GM21737 (cell line): ENCODE data around the gene TXNL4A.
"Not testable (repeated sequence)": the region's sequence is repeated elsewhere in the genome, so short reads cannot be mapped to it uniquely, and the experiment has no call there.

ENCODE experiments used
- ATAC-seq: cut with Tn5 transposase; IDR thresholded peaks from one replicate; pipeline ENCODE4 v1.9.1; 2021; ENCODE audit warnings: mild to moderate bottlenecking, moderate library complexity; ENCODE audit not compliant: unreplicated experiment

Gene TXNL4A

DNA sequence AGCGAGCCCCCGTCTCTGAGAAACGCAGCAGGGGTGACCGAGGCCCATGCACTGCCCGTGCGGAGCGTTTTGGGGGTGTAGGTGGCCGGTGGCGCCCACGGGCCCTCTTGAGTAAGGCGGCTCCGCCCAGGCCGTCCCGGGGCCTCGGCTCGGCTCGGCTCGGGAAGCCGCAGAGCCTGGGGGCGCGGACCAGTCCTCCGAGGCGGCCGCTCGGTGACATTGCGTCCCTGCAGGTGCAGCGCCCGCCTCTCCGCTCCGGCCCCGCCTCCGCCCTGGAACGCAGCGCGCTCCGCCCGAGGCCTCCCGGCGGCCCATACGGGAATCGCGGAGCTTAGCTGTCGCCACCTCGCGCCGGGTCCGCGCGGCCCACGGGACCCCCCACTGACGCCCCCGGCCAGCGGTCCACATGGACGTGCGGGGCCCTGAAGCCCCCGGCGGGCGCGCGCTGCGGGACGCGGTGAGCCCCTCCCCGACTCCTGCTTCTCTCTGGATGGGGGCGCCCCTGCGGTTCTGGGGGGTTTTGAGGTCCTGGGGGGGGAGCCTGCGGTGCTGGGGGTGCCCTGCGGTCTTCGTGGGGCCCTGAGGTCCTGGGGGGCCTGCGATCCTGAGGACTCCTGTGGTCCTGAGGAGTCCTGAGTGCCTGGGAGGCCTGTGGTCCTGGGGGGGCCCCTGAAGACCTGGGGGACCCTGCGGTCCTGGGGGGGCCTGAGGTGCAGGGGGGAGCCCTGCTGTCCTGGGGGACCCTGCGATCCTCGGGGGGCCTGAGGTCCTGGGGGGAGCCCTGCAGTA lies 23.8 kb downstream of the TXNL4A start, which contains the start of gene HSBP1L1:
Gene HSBP1L1, plus strand, starts transcription at position 314 of the 789 bp plus-strand sequence. Its CDS starts 93 bp downstream, at position 407.
- peak; percentile 81 for ATAC-seq

DNA sequence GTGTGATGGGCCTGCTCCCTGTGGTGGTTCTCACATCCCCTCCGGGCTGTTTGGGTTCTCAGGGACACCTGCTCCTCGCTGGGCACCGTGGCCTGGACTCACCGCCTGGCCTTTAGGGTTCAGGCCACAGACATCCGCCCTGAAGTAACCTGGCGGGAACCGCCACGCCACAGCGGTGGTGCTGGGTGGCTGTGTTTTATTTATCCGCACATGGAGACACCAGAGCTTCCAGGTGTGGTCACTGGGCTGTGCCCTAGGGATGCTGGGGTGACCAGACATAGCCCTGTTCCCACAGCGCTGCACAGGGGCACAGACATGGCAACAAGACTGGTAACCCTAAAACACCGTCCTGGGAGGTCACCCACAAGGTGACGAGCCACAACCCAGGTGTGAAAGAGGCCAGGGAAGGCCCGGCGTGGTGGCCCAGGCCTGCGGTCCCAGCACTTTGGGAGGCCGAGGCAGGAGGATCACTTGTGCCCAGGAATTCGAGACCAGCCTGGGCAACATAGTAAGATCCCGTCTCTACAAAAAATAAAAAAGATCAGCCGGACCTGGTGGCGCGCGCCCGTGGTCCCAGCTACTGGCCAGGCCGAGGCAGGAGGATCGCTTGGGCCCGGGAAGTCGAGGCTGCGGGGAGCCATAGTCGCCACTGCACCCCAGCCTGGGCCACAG lies 24.6 kb downstream of the TXNL4A start:
- ATAC-seq: no peak

DNA sequence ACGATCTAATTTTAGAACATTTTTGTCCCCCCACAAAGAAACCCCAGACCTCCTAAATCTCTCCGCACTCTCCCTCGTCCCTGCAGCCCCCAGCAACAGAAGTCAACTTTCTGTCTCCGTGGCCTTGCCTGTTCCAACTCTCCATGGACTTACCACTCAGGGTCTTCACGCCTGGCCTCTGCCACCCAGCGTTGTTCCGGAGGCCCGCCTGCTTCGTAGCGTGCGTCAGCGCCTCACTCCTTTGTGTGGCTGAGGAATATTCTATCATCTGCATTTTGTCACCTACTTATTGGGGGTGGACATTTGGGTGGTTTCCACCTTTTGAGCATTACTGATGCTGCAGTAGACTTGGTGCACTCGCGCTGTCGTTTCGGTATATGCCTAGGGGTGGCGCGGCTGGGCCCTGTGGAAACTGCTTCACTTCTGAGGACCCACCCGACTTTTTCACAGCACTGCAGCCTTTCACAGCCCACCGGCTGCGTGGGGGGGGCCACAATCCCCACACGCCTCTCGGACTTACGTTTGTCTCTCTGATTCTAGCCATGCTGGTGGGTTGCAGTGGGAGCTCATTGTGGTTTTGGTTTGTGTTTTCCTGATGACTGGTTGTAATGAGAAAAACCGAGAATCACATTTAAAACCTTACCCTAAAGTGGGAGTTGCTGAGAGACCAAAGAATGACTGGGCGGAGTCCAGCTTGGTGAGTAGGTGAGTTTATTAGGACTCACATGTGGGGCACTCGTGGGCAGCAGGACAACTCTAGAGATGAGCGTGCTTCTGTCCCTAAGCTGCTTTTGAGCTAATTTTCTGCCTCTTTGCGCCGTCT lies 25.3 kb downstream of the TXNL4A start:
- ATAC-seq: peak; percentile 37

DNA sequence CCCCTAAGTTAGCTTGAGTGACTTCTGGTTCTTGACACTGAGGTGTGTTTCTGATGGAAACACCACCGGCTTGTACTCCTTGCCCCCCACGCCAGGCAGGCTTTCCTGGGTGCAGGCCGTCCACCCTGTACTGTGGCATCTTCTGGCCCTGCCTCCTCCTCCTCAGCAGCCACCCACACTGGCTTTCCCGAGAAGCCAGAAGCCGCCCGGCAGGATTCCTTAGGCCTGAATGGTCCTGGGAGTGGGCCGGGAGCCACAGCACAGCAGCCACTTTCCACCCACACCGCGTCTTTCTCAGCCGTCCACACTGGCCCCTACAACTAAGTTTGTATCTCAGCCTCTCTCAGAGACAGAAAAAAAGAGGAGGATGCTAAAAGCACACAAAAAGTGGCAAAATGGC lies 26.1 kb downstream of the TXNL4A start:
- ATAC-seq: no peak

DNA sequence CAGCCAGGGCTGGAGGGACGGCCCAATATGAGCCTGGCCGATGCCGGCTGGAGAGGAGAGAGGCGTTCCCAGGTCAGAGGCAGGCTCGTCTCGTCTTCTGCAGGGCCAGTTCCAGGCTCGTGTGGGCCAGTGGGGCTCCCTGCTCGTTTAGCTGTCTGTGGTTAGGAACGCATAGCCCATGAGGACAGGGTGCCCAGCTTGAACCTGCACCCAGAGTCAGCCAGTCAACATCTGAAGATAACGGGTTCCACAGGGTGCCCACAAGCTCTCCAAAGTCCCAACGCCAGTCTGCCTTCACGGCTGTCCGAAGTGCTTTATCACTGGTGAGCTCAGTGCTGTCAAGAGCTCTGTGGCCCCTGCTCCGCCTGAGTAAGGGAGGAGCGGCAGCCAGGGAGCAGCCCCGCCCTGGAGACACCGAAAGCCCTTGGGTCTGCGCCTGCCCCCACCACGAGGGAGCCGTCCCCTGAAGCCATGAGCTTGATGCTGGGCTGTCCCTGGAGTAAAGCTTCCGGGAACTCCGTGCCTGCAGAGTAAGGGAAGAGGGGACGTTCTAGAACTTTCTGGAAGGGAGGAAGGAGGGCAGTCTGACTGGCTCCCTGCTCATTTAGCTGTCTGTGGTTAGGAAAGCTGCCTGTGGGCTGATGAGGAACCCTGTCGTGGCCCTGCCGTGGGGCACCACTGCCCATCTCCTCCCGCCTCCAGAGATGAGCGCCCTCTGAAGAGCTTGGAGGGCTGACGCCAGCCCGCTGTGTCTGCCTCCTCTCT lies 26.7 kb downstream of the TXNL4A start:
- ATAC-seq: no peak

DNA sequence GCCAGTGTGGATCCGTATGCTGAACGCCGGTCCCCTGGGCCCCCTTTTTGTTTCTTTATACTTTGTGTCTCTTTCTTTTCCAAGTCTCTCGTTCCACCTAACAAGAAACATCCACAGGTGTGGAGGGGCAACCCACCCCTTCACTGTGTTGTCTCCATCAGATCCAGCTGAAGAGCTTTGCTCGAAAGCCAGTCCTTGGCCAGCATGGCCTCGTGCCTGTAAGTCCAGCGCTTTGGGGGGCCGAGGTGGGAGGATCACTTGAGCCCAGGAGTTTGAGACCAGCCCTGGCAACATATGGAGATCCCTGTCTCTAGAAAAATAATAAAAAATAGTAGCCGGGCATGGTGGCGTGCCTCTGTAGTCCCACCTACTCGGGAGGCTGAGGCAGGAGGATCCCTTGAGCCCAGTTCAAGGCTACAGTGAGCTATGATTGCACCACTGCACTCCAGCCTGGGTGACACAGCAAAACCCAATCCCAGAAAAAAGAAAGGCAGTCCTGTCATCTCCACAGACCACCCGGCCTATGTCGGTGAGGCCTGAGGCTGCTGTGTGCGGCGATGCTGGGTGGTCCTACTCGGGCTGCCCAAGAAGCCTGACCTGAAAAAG lies 27.3 kb downstream of the TXNL4A start:
- ATAC-seq: no peak

DNA sequence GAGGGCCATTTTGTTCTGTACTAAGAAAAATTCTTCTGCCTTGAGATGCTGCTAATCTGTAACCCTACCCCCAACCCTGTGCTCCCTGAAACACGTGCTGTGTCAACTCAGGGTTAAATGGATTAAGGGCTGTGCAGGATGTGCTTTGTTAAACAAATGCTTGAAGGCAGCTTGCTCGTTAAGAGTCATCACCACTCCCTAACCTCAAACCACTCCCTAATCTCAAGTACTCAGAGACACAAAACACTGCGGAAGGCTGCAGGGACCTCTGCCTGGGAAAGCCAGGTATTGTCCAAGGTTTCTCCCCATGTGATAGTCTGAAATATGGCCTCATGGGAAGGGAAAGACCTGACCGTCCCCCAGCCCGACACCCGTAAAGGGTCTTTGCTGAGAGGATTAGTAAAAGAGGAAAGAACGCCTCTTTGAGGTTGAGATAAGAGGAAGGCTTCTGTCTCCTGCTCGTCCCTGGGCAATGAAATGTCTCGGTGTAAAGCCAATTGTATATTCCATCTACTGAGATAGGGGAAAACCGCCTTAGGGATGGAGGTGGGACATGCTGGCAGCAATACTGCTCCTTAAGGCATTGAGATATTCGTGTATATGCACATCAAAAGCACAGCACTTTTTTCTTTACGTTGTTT lies 28.1 kb downstream of the TXNL4A start:
- ATAC-seq: not testable (repeated sequence)

DNA sequence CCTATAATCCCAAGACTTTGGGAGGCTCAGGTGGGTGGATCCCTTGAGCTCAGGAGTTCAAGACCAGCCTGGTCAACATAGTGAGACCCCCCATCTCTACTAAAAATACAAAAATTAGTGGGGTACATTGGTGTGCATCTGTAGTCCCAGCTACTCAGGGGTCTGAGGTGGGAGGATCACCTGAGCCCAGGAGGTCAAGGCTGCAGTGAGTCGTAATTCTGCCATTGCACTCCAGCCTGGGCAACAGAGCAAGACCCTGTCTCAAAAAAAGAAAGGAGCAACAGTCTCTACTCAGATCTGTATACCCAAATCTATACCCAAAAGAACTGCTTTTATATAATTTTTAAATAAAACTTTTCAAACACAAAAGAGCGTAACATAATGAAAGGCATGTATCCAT lies 29.4 kb downstream of the TXNL4A start:
- no peak for ATAC-seq

DNA sequence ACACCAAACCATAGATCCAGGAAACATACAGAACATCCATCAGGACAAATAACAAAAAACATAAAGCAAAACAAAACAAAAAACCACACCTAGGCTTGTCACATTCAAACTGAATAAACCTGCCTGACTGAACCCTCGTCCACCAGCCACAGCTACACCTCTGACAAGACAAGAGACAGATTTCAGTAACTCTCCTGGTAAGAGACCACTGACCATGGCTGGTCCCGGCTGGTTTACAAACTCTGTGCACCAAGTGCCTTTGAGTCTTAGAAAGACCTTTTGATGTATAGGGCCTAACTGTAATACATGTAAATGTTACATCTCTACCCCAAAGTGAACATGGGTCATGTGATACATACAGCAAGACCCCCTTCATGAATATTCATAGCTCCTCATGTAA lies 32.1 kb downstream of the TXNL4A start:
- ATAC-seq: no peak

DNA sequence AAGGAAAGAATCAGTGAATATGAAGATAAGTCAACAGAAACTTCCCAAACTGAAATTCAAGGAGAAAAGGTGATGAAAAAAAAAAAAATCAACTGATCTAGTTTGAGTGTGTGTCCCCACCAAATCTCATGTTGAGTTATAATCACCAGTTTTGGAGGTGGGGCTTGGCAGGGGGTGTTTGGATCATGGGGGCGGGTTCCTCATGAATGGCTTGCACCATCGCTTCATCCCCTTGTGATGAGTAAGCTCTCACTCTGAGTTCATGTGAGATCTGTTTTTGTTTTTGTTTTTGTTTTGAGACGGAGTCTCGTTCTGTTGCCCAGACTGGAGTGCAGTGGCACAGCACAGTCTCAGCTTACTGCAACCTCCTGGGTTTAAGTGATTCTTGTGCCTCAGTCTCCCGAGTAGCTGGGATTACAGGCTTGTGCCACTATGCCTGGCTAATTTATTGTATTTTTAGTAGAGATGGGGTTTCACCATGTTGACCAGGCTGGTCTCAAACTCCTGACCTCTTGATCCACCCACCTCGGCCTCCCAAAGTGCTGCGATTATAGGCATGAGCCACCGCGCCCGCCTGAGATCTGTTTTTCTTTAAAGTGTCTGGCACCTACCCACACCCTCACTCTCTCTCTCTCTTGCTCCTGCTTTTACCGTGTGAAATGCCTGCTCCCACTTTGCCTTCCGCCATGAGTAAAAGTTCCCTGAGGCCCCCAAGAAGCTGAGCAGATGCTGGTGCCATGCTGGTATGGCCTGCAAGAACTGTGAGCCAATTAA lies 32.9 kb downstream of the TXNL4A start:
- ATAC-seq: no peak

DNA sequence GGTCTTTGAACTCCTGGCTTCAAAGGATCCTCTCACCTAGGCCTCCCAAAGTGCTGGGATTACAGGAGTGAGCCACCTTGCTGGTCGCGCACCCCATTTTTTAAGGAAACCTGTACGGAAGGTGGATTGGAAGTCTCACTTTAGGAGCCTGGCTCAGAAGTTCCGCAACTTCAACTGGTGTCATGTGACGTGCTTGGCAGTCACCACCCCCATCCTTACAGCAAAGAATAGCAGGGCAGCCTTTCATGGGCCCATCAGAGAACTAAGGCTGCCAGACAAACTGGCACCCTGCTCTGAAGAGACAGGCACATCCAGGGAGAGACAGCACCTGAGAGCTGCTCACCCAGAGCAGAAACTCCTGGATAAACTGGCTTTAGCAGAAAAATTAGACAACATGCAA lies 33.6 kb downstream of the TXNL4A start:
- no peak for ATAC-seq

DNA sequence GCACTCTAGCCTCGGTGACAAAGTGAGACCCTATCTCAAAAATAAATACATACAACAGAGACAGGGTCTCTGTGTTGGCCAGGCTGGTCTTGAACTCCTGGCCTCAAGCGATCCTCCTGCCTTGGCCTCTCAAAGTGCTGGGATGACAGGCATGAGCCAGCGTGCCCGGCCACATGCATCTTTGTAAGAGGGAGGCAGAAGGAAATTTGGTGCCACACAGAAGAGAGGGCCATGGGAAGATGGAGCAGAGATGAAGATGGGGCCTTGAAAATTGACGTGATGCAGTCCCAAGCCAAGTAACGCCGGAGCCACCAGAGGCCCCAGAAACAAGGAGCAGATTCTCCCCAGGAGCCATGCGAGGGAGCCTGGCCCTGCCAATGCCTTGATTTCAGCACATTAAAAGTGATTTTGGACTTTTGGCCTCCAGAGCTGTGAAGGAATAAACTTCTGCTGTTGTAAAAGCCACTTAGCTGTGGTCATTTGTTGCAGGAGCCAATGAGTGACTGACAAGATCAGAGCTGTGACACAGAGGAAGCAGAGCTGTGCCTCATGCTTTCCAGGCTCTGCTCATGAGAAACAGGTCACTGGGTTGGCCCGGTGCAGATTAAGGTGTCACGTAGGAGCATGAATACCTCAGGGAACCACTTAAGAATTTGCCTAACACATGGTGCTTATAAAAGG lies 34.3 kb downstream of the TXNL4A start:
- no peak for ATAC-seq

DNA sequence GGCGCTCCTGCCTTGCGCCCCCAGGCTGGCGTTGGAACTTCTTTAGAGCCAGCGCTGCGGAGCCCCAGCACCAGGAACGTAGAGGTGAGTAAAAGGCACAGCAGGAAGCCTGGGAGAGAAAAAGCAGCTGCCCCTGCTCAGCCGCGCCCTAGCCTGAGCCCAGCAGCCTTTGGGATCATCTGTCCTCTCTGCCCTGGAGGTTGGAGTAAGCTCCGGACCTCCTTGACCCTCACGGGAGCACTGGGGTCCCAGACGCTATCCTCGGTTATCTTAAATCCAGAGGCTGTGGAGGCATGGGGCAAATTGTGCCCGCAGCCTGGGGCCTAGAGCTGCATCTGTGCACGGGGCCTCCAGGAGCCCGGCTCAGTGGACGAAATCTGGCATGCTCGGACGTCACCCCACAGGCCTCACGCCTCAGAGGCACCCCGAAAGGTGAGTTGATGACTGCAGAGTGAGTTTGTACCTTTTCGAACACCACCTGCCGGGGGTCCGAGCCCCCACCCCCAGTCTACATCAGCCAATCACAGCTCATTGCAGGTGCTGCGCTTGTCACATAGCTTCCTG lies 35.3 kb downstream of the TXNL4A start:
- no peak for ATAC-seq

DNA sequence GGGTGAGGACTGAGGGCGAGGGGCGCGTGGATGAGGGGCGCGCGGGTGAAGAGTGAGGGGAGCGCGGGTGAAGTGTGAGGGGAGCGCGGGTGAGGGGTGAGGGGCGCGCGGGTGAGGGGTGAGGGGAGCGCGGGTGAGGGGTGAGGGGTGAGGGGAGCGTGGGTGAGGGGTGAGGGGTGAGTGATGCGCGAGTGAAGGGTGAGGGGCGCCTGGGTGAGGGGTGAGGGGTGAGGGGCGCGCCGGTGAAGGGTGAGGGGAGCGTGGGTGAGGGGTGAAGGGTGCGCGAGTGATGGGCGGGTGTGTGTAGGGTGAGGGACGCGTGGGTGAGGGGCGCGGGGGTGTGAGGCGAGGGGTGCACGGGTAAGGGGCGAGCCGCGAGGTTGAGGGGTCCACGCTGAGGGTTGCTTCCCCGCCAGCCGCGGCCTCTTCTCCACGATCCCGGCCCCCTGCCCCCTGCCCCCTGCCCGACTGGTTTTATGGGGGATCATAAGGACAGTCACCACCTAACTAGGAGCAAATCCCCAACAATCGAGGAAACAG lies 35.8 kb downstream of the TXNL4A start:
- ATAC-seq: no peak

DNA sequence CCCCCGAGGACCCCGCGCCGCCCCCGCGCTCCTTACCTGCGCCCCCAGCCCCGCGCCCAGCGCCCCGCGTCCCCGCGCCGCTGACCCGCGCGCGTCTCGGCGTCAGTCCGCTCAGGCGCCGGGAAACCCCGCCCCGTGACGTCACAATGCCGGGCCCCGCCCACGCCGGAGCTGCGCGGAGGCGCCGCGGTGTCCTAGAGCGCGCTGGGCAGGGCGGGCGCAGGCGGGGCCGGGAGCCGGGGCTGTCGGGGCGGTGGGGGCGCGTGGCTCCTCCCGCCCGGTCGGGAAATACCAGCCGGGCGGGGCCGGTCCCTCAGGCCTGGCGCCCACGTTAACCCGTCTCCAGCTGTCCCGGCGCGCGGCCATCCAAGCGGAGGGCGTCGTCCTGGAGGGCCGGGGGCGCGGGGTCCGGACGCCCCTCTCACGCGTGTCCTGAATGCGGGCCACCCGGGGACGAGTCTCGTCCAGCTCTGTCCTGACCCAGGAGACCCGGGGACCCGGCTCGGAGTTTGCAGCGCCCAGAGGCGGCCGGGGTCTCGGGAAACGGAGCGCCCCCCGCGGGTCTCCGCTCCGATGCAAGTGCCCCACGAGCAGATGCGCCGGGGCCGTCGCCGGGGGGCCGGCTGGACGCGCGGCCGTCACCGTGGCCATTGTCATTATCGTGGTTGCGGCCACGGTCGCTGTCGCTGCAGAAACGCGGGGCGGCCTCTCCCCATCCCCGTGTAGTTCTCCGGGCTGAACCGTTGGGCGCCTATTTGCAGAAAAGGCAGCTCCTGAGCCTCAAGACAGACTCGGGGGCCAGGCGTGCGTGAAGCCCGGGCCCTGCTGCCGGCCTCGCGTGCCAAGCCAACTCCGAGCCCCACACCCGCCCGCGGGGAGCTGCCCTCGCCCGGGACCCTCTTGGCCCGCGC lies 36.6 kb downstream of the TXNL4A start, which contains the start of gene SLC66A2:
Gene SLC66A2, minus strand, starts transcription at position 109 of the 911 bp plus-strand sequence. CDS start 727 bp downstream, outside the sequence.
- ATAC-seq: peak; percentile 84

DNA sequence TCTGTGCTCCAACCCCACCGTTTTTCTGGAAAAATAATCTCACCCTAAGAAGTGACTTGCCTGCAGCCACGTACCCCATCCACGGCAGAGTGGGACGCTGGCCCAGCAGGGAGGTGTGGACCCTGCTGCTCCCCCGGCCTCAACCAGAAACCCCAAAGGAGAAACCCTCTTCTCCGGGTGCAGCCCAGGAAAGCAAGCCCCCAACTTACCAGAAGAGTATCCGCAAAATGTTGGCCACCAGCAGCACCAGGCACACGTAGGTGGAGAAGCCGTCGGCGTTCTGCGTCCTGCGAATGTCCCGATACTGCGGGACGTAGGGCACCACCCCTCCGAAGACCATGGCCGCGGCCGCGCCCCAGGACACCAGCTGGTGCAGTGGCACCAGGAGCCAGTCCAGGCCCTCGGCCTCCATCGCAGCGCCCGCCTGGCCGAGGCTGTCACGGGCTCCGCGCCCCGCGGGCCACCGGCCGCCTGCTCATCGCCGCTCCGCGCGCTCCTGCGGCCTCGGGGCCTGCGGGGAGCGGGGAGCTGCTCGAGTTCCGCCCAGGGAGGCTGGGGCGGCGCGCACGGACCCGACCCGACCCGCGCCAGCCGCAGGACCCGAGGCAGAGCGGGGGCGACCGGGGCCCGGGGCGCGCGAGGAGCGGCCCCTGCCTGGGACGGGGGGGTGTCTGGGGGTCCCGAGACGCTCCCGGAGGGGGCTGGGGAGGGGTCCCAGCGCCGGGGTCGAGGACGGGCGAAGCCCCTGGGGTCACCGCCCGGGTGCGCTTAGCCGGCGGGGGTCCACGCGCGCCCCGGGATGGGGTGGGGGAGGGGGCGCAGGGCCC lies 37.6 kb downstream of the TXNL4A start:
- peak; percentile 23 for ATAC-seq
